Measurements from ENCODE around the gene ANKRD10. TPM values are rescaled to one million over a fixed set of nuclear protein-coding genes. Genes with fewer than 3 reads are reported as not detected.
A peak's percentile ranks its signal among the peaks of the same experiment; 100 is the strongest.

ANKRD10 gene
- total RNA-seq, 1 donor from 2014 or later: 134 TPM

DNA sequence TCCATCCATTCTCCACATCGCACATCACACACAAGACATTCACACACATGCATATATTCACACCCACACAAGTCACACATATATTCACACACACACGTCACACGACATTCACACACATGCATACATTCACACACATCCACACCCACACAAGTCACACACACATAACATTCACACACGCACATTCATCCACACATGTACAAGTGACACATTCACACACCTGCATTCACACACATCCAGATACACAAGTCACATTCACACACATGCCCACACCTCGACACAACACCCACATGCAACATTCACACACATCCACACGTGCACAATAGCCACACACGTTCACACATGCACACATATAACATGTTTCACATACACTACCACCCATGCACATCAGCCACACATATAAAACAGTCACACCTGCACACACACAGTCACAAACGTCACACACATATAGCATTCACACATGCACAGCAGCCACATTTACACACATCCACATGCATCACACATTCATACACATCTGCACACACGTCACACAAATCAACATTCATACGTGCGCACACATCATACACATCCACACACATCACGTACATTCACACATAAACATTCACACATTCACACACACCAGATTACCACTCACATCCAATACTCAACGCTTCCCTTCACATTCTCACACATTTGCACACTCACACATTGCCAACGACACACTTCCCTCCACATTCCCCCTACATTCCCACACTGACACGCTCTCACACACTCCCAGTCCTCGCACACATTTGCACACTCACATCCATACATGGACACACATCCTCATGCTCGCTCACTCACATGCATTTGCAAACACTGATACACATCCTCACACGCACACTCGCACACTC is 41.0 kb downstream of the ANKRD10 start:
- Histone ChIP-seq H3K4me1 (peaks cover 27% of the 10 kb centered on the region), H3K27ac (no peak overlapping the region), H3K9me3 (no peaks in the 10 kb centered on the region), H3K36me3 (no peaks in the 10 kb centered on the region), H3K27me3 (no peaks in the 10 kb centered on the region), H3K4me3 (peak overlapping the region; percentile 42)
- ATAC-seq: no peak
- intact Hi-C loops (cut with DNase I): no loop called here
- DNase-seq: no peak
- TF ChIP-seq, protein P1, sequence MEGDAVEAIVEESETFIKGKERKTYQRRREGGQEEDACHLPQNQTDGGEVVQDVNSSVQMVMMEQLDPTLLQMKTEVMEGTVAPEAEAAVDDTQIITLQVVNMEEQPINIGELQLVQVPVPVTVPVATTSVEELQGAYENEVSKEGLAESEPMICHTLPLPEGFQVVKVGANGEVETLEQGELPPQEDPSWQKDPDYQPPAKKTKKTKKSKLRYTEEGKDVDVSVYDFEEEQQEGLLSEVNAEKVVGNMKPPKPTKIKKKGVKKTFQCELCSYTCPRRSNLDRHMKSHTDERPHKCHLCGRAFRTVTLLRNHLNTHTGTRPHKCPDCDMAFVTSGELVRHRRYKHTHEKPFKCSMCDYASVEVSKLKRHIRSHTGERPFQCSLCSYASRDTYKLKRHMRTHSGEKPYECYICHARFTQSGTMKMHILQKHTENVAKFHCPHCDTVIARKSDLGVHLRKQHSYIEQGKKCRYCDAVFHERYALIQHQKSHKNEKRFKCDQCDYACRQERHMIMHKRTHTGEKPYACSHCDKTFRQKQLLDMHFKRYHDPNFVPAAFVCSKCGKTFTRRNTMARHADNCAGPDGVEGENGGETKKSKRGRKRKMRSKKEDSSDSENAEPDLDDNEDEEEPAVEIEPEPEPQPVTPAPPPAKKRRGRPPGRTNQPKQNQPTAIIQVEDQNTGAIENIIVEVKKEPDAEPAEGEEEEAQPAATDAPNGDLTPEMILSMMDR (IDR thresholded peaks at IDR 0.05): no peak

DNA sequence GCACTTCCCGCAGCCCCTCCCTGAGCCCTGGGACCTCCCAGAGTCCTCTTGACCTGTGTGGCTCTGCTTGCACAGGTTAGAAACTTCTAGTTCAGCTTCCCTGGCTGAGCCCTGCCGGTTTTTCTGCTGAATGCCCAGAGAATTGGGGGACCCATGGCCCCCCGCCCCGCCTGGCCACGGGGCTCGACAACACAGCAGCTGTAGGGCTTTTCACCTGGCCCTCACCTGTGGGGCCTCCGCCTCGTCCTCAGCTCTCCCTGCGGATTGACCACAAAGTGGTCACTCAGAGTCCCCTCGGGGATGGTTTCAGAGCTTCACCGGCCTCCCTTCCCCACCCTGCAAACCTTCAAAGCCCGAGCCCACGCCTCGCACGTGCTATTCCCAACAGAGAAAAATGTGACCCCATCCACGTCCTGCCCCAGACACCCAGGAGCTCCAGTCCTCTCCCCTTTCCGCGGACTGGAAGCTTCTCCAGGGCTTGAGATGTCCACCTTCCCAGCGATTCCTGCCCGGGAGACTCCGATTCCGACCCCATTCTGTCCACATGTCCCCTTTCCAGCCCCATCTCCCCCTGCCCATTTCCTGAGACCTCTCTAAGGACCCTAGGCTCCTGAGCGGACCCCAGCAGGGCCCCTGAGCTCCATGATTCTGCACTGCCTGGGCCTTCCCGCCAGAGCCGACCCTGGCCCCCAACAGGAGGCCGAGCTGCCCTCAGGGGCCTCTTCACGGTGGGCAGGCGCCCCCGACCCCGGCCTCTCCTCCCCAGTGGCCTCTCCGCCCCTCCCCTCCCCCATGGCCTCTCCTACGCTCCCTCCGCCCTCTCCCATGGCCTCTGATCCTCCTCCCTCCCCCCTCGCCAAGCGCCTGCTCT is 41.9 kb downstream of the ANKRD10 start:
- DNase-seq: no peak
- Histone ChIP-seq H3K9me3 (no peaks in the 10 kb centered on the region), H3K4me1 (peaks cover 27% of the 10 kb centered on the region), H3K27ac (no peak overlapping the region), H3K36me3 (no peaks in the 10 kb centered on the region), H3K4me3 (no peak overlapping the region), H3K27me3 (no peaks in the 10 kb centered on the region)
- intact Hi-C loops (cut with DNase I): no loop called here
- no peak for ATAC-seq
- TF ChIP-seq, protein P1 (IDR thresholded peaks at IDR 0.05): no peak

- no peaks in the 10 kb centered on the region for H3K36me3 ChIP-seq
- H3K9me3 ChIP-seq: no peaks in the 10 kb centered on the region
- intact Hi-C loops (cut with DNase I): no loop called here
- DNase-seq (no peak), ATAC-seq (no peak)
- TF ChIP-seq, protein P1 (IDR thresholded peaks at IDR 0.05): no peak
- no peaks in the 10 kb centered on the region for H3K27me3 ChIP-seq
- no peak overlapping the region for H3K27ac ChIP-seq
- H3K4me1 ChIP-seq: peaks cover 27% of the 10 kb centered on the region
- H3K4me3 ChIP-seq: no peak overlapping the region
Measured at GRCh38 chr13:110872034-110872767, 42.7 kb downstream of the ANKRD10 start.

DNA sequence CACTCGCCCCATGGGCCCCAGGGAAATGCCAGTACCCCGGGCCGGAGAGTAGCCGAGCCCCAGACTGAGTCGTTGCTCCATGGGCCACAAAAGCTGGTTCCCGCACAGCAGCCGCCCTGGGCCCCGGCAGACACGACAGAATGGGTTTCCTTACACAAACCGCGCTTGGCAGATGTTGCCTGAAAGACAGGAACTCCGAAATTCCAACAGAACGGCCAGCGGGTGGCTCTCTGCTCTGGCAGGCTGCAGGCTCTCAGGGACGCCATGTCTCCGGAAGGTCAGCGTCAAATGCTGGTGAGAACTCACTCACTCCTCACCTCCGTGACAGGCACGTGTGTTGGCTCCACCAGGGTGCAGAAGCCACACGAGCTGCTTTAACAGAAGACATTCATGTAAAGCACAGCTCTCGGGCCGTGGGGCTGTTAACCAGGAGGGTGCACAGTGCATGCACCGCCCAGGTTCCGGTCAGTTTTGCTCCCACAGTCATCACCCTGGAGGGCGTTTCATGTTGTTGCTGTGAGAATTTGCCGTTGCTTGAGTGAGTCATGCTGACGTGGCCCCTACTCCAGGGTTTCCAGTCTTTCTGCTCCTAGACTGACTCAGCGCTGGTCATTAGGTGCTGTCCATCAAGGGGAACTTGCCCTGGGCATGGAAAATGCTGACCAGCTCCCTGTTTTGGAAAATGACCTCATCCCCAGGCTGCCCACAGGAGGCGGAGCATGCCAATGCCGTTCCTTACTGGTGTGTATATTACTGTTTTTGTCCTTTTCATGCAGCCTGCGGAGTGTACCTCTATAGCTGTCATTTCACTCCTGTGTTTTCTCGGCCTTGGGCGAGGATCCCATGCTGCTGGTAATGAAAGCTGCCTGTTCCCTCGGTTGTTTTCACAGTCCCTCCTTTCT is 44.8 kb downstream of the ANKRD10 start:
- H3K36me3 ChIP-seq: no peaks in the 10 kb centered on the region
- intact Hi-C loops (cut with DNase I): no loop called here
- peaks cover 21% of the 10 kb centered on the region for H3K4me1 ChIP-seq
- DNase-seq (peak; percentile 77), ATAC-seq (peak; percentile 83)
- no peaks in the 10 kb centered on the region for H3K9me3 ChIP-seq
- TF ChIP-seq, protein P1 (IDR thresholded peaks at IDR 0.05): no peak
- H3K27me3 ChIP-seq: no peaks in the 10 kb centered on the region
- peak overlapping the region; percentile 90 for H3K27ac ChIP-seq
- H3K4me3 ChIP-seq: peak overlapping the region; percentile 43

Measured in upper lobe of right lung (tissue), 1 donor.